ENCODE results near the gene LYRM7.
"Not testable (repeated sequence)": the region's sequence is repeated elsewhere in the genome, so short reads cannot be mapped to it uniquely, and the experiment has no call there.

Gene LYRM7

DNA sequence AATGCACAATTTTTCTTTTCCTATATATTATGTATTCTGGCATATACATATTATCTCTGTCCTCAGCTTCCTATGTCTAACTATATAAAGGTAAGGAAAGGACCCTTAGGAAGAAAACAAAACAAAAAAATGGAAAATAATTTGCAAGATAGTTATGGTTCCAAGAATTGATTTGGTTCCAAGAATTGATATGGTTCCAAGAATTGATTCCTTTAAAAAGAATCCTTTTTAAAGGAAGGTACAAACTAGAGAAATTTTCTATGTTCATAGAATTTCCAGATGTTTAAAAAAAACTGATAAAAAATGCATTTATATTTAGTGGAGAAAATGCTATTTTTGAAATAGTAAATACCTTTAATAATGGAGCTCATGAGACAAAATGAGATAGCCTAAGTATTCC is 12.1 kb downstream of the LYRM7 start:
- no peak for DNase-seq

DNA sequence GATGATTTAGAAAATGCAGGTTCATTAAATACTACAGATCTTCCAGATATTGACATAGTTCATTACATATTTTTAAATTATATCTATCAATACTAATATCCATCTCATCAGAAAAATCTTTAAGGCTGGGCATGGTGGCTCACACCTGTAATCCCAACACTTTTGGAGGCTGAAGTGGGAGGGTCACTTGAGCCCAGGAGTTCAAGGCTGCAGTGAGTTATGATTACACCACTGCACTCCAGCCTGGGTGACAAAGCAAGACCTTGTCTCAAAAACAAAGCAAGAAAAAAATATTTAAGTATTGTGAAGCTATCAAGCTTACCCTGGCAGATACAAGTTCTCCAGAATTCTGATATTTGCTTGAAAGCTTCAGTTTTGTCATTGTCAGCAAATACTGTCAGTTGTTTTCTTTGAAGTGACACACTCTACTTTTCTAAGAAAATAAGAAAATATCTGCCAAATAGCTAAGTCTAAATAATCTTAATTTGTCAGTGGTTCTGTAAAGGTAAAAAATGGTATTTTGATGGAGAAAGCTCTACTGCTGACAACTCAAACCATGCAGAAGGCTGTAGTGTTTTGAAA is 14.9 kb downstream of the LYRM7 start:
- no peak for DNase-seq

DNA sequence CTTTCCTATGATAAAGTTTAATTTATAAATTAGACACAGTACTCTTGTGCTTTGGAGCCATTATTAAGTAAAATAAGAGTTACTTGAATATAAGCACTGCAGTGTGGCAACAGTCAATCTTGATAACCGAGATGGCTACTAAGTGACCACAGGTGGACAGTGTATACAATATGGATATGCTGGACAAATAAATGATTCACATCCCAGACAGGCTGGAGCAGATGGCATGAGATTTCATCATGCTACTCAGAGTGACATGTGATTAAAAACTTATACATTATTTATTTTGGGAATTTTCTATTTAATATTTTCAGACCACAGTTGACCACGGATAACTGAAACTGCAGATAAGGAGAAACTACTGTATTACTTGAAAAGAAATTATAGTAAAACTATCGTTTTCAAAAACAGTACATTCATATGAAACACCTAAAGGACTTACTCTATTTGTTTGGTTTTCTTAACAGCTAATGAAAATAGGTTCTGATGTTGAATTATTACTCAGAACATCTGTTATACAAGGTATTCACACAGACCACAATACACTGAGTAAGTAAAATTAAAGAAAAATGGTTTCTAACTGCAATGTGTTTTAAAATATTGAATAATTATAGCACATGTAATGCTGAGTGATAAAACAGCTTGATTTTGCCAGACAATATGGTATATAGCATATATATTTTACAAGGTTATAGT is 16.0 kb downstream of the LYRM7 start:
- no peak for DNase-seq

DNA sequence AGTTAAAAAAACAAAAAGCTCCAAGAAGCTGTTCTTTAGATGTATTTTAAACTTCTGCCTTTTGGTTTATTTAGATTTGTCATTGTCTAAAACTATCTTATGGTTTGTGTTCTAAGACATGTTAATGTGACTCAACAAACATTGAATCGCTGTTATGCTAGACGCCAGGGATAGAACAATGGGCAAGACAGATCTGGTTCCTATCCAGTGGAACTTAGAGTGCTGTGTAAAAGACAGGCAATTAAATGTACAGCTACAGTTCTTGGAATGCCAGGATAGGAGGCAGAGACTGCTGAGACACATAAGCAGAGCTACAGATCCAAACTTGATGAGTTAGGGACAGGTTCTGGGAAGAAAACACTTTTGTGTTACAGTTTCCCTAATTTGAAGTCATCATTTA is 22.4 kb downstream of the LYRM7 start:
- no peak for DNase-seq

DNA sequence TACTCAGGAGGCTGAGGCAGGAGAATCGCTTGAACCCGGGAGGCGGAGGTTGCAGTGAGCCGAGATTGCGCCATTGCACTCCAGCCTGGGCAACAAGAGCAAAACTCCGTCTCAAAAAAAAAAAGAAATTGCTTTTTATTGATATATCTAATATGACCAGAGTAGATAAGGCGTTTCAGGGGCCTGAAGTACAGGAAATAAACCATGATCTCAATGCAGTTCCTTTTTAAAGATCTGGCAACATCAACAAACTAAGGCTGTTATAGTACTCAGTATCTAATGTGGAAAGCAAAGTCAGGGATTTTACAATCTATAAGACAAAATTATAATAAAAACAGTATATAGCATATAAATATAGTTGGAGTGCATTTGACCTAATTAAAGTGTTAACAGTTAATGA is 23.2 kb downstream of the LYRM7 start:
- DNase-seq, result not testable (repeated sequence)

DNA sequence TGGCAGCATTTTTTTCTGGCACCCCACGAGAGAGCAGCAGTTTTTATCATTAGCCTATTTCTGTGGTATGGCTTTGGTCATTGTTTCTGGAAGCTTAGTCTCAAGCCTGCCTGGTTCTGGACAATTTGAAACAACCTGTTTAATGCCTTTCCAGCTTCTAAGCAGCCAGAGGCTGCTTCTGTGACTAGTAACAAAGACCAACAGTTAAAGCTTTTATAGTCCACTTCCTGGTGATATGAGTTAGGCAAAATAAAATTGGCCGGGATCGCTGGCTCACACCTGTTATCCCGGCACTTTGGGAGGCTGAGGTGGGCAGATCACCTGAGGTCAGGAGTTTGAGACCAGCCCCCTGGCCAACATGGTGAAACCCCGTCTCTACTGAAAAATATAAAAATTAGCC is 24.0 kb downstream of the LYRM7 start:
- no peak for DNase-seq

DNA sequence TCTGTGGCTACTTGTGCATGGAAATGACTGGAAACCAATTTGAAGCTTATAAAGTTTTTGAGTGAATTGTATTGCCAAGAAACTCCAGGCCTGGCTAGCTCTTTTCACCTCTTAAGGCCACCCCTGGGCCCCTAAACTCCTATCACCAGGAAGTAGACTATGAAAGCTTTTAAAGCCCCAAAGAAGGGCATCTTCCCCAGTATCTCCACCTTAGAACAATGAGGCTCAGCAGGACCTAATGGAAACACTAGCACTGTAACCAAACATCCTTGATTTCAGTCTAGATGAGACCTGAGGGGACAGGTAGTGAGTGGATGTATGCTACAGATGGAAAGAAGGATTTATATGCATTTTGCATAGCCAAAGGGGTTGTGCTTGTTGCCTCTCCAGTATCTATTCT is 25.0 kb downstream of the LYRM7 start:
- DNase-seq, result no peak

DNA sequence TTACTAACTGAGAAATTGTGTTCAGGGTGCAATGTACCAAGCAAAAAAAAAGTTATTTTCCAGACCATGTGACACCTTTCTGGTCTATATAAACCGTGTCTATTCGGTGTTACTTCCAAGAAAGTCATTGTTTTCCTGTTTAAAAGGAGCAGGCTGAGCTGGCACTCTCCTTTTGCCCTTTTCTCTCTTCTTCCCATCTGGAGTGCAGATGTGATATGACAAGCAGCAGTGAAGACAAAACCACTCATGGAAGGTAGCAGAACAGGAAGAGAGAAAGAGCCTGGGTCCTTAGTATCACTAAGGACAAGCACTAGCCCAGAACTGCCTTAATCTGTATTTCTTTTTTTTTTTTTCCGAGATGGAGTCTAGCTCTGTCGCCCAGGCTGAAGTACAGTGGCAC is 25.6 kb downstream of the LYRM7 start:
- no peak for DNase-seq

DNA sequence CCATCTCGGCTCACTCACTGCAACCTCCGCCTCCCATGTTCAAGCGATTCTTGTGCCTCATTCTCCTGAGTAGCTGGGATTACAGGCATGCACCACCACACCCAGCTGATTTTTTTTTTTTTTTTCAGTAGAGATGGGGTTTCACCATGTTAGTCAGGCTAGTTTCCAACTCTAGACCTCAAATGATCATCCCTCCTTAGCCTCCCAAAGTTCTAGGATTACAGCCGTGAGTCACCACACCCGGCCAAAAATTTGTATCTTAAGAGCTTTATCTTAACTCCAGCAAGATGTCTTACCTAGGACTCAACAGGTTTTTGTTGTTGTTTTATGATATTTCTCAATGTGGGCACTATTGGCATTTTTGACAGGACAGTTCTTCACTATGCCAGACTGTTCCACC is 27.9 kb downstream of the LYRM7 start:
- no peak for DNase-seq

DNA sequence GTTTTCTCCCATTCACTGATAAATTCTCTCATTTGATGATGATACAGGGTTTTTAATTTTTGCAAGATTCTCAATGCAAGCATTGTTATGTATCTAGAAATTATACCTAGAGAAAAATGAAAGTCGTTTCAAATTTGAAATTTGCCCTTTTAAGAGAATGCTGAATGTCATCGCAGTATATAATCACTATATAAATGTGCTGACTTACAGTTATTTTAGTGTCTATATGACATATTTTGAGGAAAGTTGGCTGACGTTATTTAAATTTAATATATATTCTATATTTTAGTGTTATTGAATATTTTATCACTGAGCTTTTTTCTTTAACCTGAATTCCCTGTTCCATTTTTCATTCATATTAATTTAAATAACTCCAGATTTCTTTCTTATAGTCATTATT is 29.8 kb downstream of the LYRM7 start:
- DNase-seq, result no peak

DNA sequence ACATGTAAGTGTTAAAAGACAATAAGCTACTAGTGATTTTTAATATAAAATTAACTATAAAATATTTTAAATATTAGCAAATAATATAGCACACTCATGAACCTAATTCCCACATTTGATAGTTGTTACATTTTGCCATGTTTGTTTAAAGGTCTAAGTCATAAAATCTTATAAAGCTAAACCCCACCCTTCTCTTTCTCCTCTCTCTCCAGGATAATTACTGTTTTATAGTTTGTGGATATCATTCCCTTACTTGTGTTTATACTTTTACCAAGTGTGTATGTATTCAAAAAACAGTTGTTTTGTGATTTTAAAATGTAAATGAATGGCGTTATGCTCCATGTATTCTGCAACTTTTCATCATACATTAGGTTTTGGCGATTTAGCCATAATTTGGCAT is 34.2 kb downstream of the LYRM7 start:
- no peak for DNase-seq

DNA sequence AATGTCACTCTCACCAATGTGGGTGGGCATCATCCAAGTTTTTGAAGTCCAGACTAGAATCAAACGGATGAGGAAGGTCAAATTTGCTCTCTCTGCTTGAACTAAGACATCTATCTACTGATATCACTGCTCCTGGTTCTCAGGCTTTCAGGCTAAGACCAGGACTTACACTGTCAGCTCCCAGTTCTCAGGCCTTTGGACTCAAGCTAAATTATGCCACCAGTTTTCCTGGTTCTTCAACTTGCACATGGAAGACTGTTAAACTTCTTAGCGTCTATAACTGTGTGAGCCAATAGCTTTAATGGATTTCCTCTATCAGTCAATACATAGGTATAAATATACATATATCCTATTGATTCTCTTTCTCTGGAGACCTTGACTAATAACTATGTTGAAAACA is 35.3 kb downstream of the LYRM7 start:
- DNase-seq, result no peak

DNA sequence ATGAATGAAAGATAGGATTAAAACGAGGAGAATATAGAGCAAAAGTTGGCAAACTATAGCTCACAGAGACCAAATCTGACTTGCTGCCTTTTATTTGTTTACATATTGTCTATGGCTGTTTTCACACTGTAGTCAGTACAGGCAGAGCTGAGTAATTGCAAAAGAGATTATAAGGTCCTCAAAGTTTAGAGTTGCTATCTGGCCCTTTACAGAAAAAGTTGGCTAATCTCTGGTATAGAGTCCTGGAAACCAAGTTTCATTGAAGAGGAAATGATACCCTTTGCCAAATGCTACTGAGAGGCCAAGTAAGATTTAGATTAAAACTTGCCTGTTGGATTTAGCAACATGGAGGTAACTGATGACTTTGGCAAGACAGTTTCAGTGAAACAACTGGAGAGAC is 36.0 kb downstream of the LYRM7 start:
- DNase-seq, result no peak

DNA sequence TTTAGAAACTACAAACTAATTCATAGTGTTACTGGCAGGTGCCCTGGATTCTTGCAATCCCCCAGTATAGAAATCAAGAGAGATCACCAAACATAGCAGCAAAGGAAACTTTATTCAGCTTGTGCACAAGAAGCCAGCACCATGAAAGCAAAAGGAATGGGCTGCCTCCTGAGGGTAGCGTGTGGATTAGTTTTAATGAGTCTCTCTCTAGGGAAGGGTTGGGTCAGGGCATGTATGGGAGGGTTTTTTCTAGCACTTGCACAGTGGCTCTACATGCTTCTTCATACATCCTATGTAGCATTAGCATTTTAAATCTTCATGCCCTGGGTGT is 38.4 kb downstream of the LYRM7 start:
- DNase-seq, result no peak

DNA sequence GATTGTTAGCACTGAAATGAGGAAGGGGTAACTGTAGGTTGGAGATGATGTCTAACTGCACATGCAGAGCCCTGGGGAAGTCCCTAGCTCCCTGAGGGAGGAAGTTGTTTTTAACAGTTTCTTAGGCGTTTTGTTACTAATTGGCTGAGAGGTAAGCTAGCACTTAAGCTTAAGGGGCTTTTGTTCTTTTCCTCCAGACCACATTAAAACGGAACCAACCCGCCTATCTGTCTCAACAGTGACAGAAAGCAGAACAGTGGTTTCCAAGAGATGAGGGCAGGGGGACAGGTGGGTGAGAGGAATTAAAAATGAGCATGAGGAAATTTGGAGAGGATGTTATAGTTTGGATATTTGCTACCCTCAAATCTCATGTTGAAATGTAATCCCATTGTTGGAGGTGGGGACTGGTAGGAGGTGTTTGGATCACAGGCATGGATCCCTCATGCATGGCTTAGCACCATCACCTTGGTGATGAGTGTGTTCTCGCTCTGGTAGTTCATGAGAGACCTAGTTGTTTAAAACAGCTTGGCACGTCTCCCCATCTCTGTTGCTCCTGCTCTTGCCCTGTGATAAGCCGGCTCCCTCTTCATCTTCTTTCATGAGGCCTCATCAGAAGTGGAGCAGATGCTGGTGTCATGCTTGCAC is 38.9 kb downstream of the LYRM7 start:
- DNase-seq, result peak; percentile 82

DNA sequence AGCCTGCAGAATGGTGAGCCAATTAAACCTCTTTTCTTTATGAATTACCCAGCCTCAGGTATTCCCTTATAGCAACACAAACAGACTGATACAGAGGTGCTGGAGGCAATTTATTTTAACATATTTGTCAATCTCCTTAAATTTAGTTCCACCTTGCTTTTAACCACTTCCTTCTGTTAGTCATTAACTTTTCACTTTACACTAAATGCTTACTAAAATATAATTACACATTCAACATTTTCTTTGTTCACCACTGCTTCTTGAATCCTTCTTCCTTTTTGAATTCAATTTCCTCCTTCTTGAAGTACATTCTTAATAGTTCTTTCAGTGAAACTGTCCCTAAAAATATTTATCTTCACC is 39.4 kb downstream of the LYRM7 start:
- no peak for DNase-seq

DNA sequence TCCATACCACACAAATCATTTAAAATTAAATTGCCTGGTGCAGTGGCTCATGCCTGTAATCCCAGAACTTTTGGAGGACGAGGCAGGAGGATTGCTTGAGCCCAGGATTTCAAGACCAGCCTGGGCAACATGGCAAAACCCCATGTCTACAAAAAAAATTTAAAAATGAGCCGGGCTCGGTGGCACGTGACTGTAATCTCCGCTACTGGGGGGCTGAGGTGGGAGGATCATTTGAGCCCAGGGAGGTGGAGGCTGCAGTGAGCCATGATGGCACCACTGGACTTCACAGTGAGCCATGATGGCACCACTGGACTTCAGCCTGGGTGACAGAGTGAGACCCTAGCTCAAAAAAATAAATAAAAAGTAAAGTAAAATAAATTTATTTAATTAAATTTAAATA is 40.9 kb downstream of the LYRM7 start:
- DNase-seq, result no peak

DNA sequence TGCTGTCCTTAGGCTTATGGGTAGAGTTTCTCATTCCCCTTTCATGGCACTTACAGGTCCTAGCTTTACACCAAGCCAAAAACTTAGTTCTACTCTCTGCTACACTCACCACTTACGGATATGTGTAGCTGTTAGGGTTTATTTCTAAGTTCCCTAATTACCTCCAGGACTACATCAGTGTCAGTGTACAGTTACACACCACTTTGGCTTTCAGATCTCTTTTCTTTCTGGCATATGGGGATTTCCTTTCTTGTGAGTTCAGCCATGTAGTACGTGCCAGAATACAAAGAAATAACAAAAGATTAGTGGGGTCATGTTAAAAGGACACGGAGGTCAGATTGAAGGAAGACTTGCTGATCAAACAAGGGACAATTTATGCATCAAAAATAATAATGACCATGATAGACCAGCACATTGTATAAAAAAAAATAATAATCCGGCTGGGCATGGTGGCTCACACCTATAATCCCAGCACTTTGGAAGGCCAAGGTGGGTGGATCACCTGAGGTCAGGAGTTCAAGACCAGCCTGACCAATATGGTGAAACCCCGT is 41.8 kb downstream of the LYRM7 start:
- no peak for DNase-seq

DNA sequence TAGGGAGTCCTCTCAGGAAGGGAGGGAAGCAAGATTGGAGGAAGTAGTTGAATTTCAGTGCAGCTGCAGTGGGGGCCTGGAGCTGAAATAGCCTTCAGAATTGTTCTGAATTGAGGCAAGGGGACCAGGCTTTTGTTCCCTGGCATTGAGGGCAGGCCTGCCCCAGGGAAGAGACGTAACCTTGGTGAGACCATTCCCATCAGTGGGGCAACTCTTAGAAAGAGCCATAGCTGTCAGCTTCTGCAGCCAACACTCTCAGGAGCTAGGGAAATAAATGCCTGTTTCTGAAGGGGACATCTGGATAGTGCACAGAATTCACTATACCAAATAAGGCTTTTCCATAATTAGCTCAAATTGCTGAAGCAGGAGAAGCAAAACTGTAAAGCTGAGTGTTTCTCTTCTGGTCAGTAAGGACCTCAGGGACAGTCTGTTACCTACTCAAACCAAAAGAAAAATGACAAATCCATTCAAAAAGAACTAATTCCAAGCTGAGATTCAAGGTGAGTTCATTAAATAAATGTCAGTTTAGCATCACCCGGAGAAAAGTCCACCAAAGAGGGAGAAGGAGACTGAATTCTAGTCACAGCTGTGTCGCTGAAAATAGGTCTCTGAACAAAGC is 44.0 kb downstream of the LYRM7 start:
- no peak for DNase-seq

DNA sequence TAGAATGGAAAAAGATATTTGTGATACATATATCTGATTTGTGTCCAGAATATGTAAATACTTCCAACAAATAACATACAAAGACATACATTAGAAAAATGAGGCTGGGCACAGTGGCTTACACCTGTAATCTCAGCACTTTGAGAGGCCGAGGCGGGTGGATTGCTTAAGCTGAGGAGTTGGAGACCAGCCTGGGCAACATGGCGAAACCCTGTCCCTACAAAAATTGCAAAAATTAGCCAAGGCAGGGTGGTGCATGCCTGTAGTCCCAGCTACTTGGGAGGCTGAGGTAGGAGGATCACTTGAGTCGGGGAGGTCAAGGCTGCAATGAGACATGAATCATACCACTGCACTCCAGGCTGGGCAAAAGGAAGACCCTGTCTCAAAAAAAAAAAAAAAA is 47.0 kb downstream of the LYRM7 start:
- no peak for DNase-seq

DNA sequence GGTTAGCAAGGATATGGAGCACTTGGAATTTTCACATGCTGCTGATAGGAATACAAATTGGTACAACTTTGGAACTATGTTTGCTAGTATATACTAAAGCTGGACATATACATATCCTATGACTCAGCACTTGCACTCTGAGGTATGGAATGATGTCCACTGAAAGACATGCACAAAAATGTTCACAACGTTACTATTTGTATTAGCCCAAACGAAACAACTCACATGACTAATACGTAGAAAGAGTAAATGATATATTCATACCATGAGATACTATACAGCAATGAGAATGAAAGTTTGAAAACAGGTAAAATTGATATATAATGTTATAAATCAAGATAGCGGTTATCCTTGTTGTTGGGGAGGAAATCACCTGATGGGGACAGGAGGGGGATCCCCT is 47.6 kb downstream of the LYRM7 start:
- no peak for DNase-seq

DNA sequence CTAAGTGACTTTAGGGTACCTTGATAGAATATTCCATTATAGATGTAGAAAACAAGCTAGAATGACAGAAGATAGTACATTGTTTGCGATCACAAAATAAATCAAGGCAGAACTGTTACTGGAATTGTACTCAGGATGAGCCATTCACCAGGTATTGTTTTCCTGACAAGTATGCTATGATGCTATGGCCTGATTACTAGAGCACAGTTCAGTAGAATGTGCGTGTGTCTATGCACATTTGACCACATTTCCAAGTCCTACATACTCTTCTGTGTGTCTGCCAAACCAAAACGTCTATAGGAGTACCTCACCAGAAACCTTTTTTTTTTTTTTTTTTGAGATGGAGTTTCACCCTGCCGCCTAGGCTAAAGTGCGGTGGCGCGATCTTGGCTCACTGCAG is 49.8 kb downstream of the LYRM7 start:
- DNase-seq, result no peak

DNA sequence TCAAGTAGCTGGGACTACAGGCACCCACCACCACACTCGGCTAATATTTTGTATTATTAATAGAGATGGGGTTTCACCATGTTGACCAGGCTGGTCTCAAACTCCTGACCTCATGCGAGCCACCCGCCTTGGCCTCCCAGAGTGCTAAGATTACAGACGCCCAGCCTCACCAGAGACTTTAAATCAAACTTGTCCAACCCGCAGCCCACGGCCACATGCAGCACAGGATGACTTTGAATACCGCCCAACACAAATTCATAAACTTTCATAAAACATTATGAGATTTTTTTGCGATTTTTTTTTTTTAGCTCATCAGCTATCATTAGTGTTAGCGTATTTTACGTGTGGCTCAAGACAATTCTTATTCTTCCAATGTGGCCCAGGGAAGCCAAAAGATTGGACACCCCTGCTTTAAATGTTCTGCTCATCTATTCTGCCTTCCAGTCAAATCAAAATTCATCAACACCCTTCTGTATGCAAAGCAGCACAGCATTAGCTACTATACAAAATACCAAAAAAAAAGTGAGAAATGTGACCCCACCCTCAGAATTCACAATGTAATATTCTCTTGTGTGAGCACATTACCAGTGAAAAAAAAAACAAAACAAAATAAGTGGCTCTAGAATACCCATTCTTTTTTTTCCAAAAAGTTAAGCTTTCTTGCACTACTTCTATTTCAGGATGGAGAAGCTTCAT is 50.4 kb downstream of the LYRM7 start:
- no peak for DNase-seq

DNA sequence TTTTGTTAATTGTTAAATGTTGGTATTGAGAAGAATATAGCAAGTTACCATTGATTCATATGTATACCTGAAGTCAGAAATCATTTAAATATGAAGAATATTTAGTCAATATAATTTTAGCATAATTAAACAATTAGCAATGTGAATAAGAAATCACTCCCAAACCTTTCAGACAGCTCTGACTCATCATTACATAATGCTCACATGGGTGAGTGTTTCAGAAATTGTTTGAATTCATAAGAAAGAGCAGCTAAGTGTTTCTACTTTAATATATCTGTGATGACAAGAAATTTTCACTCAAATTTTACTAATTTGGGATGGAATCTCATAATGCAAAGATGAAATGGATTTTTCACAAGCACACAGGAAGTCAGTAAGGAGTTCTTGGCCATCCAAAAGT is 51.1 kb downstream of the LYRM7 start:
- DNase-seq, result no peak
